Activated naive CD4-positive, alpha-beta T cell treated with anti-CD3 and anti-CD28 coated beads, Interleukin-2, amount 10 ng/mL, durations not matched to agents 7 days and 5 days (primary cell): ENCODE measurements around the gene TOB1.

Experiments
- CTCF ChIA-PET: fragments of 350-600 bp; sonication (Branson Sonifier 250); formaldehyde crosslinking; loops from one replicate; lab custom pipeline; 2021; ENCODE audit warnings: antibody characterized with exemption; lab: Charles Lee
- DNase-seq: peaks from one replicate; pipeline ENCODE4 v3.0.0-alpha.2; 2020
- H3K27ac Mint-ChIP-seq: one replicate; pipeline ENCODE4 v1.8.0; 2021; ENCODE audit warnings: mild to moderate bottlenecking, moderate library complexity, mixed read lengths
- H3K27me3 Mint-ChIP-seq: one replicate; pipeline ENCODE4 v1.8.0; 2021; ENCODE audit warnings: mild to moderate bottlenecking, mixed read lengths
- H3K36me3 Mint-ChIP-seq: one replicate; pipeline ENCODE4 v1.8.0; 2021; ENCODE audit warnings: mixed read lengths
- H3K4me1 Mint-ChIP-seq: one replicate; pipeline ENCODE4 v1.8.0; 2021; ENCODE audit warnings: mixed read lengths
- H3K4me3 Mint-ChIP-seq: one replicate; pipeline ENCODE4 v1.8.0; 2021; ENCODE audit warnings: mild to moderate bottlenecking, moderate library complexity, mixed read lengths
- H3K9me3 Mint-ChIP-seq: one replicate; pipeline ENCODE4 v1.8.0; 2021; ENCODE audit warnings: mixed read lengths

Gene TOB1

GRCh38 chr17:50833510-50834428, 32.4 kb downstream of the TOB1 start:
- Mint-ChIP-seq H3K27me3 (peaks cover 70% of the 10 kb centered on the region), H3K4me3 (no peak overlapping the region), H3K36me3 (no peaks in the 10 kb centered on the region), H3K4me1 (no peaks in the 10 kb centered on the region), H3K9me3 (no peaks in the 10 kb centered on the region), H3K27ac (no peak overlapping the region)
- CTCF ChIA-PET = interaction anchor here (0.9 to 1.6 kb wide), 3 partner anchors 18 to 120 kb away, joined by 3 to 6 read pairs (median 3); no protein-coding TSS in a partner anchor
- DNase-seq = peak; percentile 2

- CTCF ChIA-PET = interaction anchor here (0.9 to 1.3 kb wide), 2 partner anchors 50 to 120 kb away, joined by 3 read pairs; no protein-coding TSS in a partner anchor
- Mint-ChIP-seq H3K4me1 (no peaks in the 10 kb centered on the region), H3K4me3 (no peak overlapping the region), H3K36me3 (no peaks in the 10 kb centered on the region), H3K27me3 (peaks cover 72% of the 10 kb centered on the region), H3K9me3 (no peaks in the 10 kb centered on the region), H3K27ac (no peak overlapping the region)
- DNase-seq = peak; percentile 14
Observed at GRCh38 chr17:50832864-50833381, 33.2 kb downstream of the TOB1 start.

GRCh38 chr17:50832267-50832863, 33.8 kb downstream of the TOB1 start:
- Mint-ChIP-seq H3K27ac (no peak overlapping the region), H3K27me3 (peaks cover 70% of the 10 kb centered on the region), H3K4me3 (no peak overlapping the region), H3K9me3 (no peaks in the 10 kb centered on the region), H3K36me3 (no peaks in the 10 kb centered on the region), H3K4me1 (no peaks in the 10 kb centered on the region)
- peak; percentile 8 for DNase-seq
- CTCF ChIA-PET = interaction anchor here (0.9 kb wide), 1 partner anchor 121 kb away, joined by 3 read pairs; no protein-coding TSS in a partner anchor

- H3K27ac Mint-ChIP-seq = no peak overlapping the region
- H3K36me3 Mint-ChIP-seq = peaks cover 2% of the 10 kb centered on the region
- no peaks in the 10 kb centered on the region for H3K9me3 Mint-ChIP-seq
- no peak overlapping the region for H3K4me3 Mint-ChIP-seq
- H3K4me1 Mint-ChIP-seq = no peaks in the 10 kb centered on the region
- DNase-seq = peak; percentile 12
- CTCF ChIA-PET = no interaction called here
- peaks cover 64% of the 10 kb centered on the region for H3K27me3 Mint-ChIP-seq
Observed at GRCh38 chr17:50831471-50831928, 34.7 kb downstream of the TOB1 start.

DNA sequence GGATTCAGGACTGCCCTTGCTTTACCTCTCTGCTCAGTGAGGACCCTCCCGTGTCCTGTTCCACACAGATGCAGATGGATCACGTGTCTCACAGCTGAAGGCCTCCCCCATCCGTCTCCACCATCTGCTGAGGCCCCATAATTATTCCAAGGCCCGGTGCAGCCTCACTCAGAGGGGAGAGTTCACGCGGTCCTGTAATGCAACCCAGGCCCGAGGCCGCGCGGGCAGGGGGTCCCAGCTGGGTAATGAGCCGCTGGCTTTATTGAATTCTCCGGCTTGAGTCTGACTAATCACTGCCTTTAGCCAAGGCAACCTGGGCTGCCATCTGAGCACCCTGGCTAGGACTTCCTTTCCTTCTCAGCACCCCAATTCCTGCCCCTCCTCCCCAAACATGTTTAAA, 35.2 kb downstream of the TOB1 start:
- peaks cover 2% of the 10 kb centered on the region for H3K36me3 Mint-ChIP-seq
- H3K4me3 Mint-ChIP-seq = no peak overlapping the region
- DNase-seq = peak; percentile 3
- H3K27me3 Mint-ChIP-seq = peaks cover 61% of the 10 kb centered on the region
- no peak overlapping the region for H3K27ac Mint-ChIP-seq
- CTCF ChIA-PET = interaction anchor here (1.1 to 1.5 kb wide), 2 partner anchors 11 to 48 kb away, joined by 5 read pairs; no protein-coding TSS in a partner anchor
- no peaks in the 10 kb centered on the region for H3K9me3 Mint-ChIP-seq
- no peaks in the 10 kb centered on the region for H3K4me1 Mint-ChIP-seq

GRCh38 chr17:50830352-50830751, 35.8 kb downstream of the TOB1 start:
- H3K36me3 Mint-ChIP-seq = peaks cover 2% of the 10 kb centered on the region
- H3K27me3 Mint-ChIP-seq = peaks cover 54% of the 10 kb centered on the region
- H3K27ac Mint-ChIP-seq = no peak overlapping the region
- no peak for DNase-seq
- H3K4me3 Mint-ChIP-seq = no peak overlapping the region
- CTCF ChIA-PET = interaction anchor here (0.6 to 1.5 kb wide), 4 partner anchors 12 to 323 kb away, joined by 3 to 5 read pairs (median 4); partner anchors contain the start of gene NME1
- no peaks in the 10 kb centered on the region for H3K9me3 Mint-ChIP-seq
- no peaks in the 10 kb centered on the region for H3K4me1 Mint-ChIP-seq

DNA sequence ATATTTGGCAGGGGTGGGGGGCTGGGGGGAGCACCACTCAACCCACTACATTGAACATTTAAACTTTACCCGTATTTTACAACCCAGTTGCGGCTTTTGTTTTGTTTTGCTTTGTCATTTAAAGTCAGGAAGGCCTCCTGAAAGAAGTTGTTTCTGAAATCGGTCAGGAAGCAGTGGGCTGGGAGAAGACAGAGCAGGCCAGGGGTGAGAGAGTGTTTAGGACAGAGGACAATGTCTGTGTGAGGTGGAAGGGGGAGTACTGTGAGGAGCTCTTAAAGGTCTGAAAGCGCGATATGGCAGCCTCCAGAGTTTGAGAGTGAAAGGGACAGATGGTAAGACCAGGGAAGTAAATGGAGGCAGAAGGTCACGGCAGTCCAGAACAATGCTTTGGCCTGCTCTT, 36.8 kb downstream of the TOB1 start:
- peaks cover 48% of the 10 kb centered on the region for H3K27me3 Mint-ChIP-seq
- no peaks in the 10 kb centered on the region for H3K9me3 Mint-ChIP-seq
- no peak overlapping the region for H3K27ac Mint-ChIP-seq
- no peak overlapping the region for H3K4me3 Mint-ChIP-seq
- CTCF ChIA-PET = no interaction called here
- H3K36me3 Mint-ChIP-seq = peaks cover 2% of the 10 kb centered on the region
- H3K4me1 Mint-ChIP-seq = no peaks in the 10 kb centered on the region
- no peak for DNase-seq

- Mint-ChIP-seq H3K4me1 (no peaks in the 10 kb centered on the region), H3K36me3 (peaks cover 2% of the 10 kb centered on the region), H3K4me3 (no peak overlapping the region), H3K27me3 (peaks cover 46% of the 10 kb centered on the region), H3K9me3 (no peaks in the 10 kb centered on the region), H3K27ac (no peak overlapping the region)
- CTCF ChIA-PET = interaction anchor here (0.7 to 3.2 kb wide), 2 partner anchors 11 to 128 kb away, joined by 3 to 23 read pairs; no protein-coding TSS in a partner anchor
- no peak for DNase-seq
Observed at GRCh38 chr17:50828508-50829170, 37.5 kb downstream of the TOB1 start.

DNA sequence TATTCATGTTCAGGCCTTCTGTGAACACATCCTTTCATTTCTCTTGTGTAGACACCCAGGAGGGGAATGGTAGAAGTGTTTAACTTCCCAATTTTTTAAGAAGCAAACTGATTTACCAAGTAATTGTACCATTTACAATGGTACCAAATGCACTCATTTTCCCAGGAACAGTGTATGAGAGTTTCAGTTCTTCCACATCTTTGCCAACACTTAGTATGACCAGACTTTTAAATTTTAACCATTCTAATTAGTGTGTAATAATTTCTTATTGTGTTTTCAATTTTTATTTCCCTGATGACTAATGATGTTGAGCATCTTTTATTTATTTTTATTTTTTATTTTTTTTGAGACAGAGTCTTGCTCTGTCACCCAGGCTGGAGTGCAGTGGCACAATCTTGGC, 41.0 kb downstream of the TOB1 start:
- Mint-ChIP-seq H3K4me3 (no peak overlapping the region), H3K4me1 (no peaks in the 10 kb centered on the region), H3K27ac (no peak overlapping the region), H3K36me3 (peaks cover 2% of the 10 kb centered on the region), H3K9me3 (no peaks in the 10 kb centered on the region), H3K27me3 (peaks cover 54% of the 10 kb centered on the region)
- no peak for DNase-seq
- CTCF ChIA-PET = interaction anchor here (1.6 kb wide), 1 partner anchor 10 kb away, joined by 3 read pairs; no protein-coding TSS in a partner anchor

DNA sequence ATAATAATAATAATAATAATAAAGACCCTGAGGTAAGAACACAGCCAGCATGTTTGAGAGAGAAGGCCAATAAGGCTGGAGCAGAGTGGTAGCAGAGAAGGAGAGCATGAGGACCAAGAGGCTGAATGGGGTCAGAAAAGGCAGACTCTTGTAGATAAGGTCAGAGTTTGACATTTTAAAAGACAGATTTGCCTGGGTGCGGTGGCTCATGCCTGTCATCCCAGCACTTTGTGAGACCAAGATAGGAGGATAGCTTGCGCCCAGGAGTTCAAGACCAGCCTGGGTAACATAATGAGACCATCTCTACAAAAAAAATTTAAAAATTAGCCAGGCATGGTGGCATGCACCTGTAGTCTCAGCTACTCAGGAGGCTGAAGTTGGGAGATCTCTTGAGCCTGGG, 41.7 kb downstream of the TOB1 start:
- CTCF ChIA-PET = interaction anchor here (0.7 to 1.6 kb wide), 2 partner anchors 10 to 17 kb away, joined by 3 read pairs; no protein-coding TSS in a partner anchor

DNA sequence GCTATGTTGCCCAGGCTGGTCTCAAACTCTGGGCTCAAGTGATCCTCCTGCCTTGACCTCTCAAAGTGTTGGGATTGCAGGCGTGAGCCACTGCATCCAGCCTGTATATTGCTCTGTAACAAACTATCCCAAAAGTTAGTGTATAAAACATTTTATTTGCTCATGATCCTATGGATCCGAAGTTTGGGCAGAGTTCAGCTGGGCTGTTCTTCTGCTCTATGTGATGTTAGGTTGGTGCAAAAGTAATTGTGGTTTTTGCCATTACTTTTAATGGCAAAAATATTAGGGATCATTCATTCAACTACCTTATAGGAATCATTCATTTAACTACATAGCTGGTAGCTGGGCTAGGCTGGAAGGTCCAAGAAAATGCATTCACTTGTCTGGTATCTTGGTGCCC, 43.6 kb downstream of the TOB1 start:
- Mint-ChIP-seq H3K36me3 (peaks cover 2% of the 10 kb centered on the region), H3K4me1 (peaks cover 8% of the 10 kb centered on the region), H3K27ac (no peak overlapping the region), H3K4me3 (no peak overlapping the region), H3K27me3 (peaks cover 48% of the 10 kb centered on the region), H3K9me3 (no peaks in the 10 kb centered on the region)
- CTCF ChIA-PET = interaction anchor here (0.6 to 1.8 kb wide), 3 partner anchors 18 to 132 kb away, joined by 3 to 4 read pairs (median 4); no protein-coding TSS in a partner anchor
- DNase-seq = no peak

More for the DNA sequence above, 41.7 kb downstream of the TOB1 start:
- no peak for DNase-seq
- no peaks in the 10 kb centered on the region for H3K4me1 Mint-ChIP-seq
- no peaks in the 10 kb centered on the region for H3K9me3 Mint-ChIP-seq
- H3K36me3 Mint-ChIP-seq = peaks cover 2% of the 10 kb centered on the region
- H3K27me3 Mint-ChIP-seq = peaks cover 53% of the 10 kb centered on the region
- no peak overlapping the region for H3K27ac Mint-ChIP-seq
- no peak overlapping the region for H3K4me3 Mint-ChIP-seq

- Mint-ChIP-seq H3K4me3 (no peak overlapping the region), H3K27me3 (peaks cover 63% of the 10 kb centered on the region), H3K4me1 (peaks cover 8% of the 10 kb centered on the region), H3K27ac (no peak overlapping the region), H3K9me3 (no peaks in the 10 kb centered on the region), H3K36me3 (no peaks in the 10 kb centered on the region)
- CTCF ChIA-PET = interaction anchor here (1.1 kb wide), 1 partner anchor 38 kb away, joined by 3 read pairs; no protein-coding TSS in a partner anchor
- DNase-seq = no peak
Observed at GRCh38 chr17:50820651-50821050, 45.5 kb downstream of the TOB1 start.

GRCh38 chr17:50818921-50819657, 47.1 kb downstream of the TOB1 start:
- Mint-ChIP-seq H3K4me3 (no peak overlapping the region), H3K27ac (no peak overlapping the region), H3K9me3 (no peaks in the 10 kb centered on the region), H3K36me3 (no peaks in the 10 kb centered on the region), H3K27me3 (peaks cover 63% of the 10 kb centered on the region), H3K4me1 (peaks cover 8% of the 10 kb centered on the region)
- CTCF ChIA-PET = interaction anchor here (0.6 to 4.1 kb wide), 3 partner anchors 8 to 78 kb away, joined by 3 to 23 read pairs (median 18); no protein-coding TSS in a partner anchor
- DNase-seq = no peak
